ENCODE results near the gene ABL1. TPM values are rescaled to one million over a fixed set of nuclear protein-coding genes. Genes with fewer than 3 reads are reported as not detected.

Gene ABL1
- polyA plus RNA-seq, 12 donors, result 48.7 to 82.0 (median 62.9) TPM; not detected in 1

DNA sequence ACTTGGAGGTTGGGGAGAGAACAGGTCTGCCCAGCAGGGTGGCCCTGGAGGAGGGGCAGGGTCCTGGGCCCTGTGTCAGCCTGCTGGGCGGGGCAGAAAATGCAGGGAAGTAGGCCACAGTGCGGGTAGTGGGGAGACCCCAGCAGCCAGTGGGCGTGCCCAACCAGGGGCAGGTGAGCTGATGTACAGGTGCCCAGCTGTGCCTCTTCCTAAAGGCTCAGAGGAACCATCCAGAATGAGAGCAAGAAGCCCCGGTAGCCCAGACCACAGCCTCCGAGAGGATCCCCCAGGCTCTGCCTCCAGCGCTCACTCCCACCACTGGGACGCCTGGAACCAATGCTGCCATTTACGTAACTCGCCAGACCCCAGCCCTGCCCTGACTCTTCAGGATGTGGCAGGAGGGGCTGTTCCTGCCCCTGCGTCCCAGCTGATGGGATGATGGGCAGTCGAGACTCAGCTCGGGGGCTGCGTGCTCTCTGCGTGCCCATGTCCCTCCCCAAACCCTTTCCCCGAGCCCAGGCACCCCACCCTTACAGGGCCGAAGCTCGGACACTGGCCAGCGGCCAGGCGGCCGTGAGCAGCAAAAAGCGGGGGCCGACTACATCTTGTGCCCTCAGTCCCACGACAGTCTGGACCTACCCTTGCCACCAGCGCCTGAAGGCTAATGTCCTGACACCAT is 79.5 kb downstream of the ABL1 start:
- no peak for DNase-seq

DNA sequence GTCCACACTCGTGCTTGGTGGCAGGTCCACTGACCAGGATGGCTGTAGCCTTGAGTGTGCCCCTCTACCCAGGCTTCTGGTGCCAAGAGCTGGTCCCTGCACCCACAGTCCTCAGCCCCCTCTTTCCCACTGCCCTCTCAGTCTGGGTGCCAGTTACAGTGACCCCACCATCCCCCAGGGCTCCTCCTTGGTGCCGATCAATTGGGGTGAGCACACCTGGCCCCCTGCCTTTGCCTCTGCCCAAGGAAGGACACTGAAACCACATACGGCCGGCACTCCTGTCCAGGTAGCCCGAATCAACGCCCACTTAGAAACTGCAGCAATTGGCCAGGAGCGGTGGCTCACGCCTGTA is 80.0 kb downstream of the ABL1 start:
- no peak for DNase-seq

GRCh38 chr9:130917168-130917960 is 82.3 kb downstream of the ABL1 start:
- DNase-seq, result no peak

DNA sequence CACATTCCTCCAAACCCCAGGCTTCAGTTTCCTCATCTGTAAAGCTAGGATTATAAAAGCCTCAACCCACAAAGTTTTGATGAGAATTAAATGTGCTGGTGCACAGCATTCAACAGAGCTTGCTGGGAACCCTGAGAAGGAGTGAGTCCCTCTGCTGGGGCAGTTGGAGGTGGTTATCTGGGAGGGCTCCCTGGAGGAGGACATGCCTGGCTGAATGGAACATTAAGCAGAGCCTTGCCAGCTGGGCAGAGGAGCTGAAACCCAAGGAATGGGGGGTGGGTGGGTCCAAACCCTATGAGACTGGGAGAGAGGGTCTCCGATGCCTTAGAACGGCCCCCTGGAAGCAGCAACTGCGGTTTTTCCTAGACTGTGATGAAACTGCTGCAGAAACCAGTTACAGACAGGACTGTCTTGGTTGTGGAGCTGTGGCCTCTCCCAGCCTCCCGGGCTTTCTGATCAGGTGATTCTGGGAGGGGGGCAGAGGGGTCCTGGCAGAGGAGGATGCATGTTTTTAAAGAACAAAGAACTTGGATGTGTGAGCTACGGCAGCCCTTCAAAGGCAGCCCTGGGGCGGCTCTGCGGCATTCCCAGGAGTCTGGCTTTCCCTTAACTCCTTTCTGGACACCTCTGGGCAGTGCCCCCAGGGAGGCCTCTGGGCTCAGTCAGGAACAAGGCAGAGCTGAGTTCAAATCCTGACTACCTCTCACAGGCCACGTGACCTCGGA is 83.2 kb downstream of the ABL1 start:
- no peak for DNase-seq

GRCh38 chr9:130918826-130919558 is 83.9 kb downstream of the ABL1 start:
- no peak for DNase-seq

DNA sequence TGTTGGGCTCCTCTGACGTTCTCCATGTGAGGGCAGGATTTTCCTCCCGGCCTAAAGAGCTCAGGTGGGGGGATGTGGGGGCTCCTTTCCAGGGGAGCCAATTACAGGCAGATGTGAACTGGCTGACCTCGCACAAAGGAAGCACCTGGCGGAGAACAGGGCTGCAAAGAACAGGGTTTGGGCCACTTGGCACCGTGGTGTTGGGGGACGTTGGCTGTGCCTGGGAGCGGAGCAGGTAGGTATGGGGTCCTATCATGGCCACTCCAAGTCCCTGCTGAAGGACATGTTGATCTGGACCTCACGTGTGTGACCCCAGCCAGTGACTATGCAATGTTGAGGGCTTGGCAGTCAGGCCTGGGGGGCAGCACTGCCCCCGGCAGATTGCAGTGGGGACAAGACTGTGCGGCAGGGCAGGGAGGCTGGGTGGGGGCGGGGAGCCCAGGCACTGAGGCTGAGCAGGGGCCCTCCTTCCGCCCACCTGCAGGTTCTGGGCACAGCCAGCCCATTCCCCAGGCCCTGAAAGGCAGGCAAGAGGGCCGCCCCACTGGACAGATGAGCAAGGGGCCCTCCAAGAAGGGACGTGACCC is 84.6 kb downstream of the ABL1 start:
- DNase-seq, result no peak

GRCh38 chr9:130920233-130920632 is 85.2 kb downstream of the ABL1 start:
- DNase-seq, result no peak

GRCh38 chr9:130920762-130921299 is 85.8 kb downstream of the ABL1 start:
- DNase-seq, result no peak

DNA sequence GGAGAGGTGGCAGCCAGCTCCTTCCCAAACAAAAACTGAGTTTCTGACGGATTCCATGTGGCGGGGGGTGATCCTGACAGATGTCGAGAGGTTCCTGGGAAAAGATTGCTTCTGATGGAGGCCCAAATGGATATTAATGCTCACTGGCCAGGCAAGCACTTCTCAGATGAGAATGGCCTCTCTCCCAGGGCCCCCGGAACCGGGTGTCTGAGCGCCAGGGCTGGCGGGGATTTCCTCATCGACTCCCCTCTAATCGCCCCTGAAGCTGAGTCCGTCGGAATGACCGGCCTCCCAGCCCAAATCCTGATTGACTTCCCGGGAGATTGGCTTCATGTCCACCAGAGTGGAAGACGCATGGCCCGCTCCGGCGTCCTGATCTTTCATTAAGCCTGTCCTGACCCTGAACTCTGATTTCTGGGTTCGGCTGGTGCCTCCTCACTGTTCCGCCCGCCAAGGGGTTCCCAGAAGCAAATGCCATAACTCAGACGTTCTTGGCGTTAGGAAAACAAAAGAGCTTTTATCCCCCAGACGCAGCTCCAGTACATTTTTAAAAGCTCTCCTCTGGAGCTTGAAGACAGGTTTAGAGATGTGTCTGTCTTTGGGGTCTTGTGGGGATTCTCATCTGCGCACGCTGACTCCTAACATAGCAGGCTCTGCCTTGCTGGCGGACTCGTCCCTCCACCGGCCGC is 86.4 kb downstream of the ABL1 start:
- no peak for DNase-seq

- no peak for DNase-seq
Observed at GRCh38 chr9:130921989-130922892, 87.2 kb downstream of the ABL1 start.

DNA sequence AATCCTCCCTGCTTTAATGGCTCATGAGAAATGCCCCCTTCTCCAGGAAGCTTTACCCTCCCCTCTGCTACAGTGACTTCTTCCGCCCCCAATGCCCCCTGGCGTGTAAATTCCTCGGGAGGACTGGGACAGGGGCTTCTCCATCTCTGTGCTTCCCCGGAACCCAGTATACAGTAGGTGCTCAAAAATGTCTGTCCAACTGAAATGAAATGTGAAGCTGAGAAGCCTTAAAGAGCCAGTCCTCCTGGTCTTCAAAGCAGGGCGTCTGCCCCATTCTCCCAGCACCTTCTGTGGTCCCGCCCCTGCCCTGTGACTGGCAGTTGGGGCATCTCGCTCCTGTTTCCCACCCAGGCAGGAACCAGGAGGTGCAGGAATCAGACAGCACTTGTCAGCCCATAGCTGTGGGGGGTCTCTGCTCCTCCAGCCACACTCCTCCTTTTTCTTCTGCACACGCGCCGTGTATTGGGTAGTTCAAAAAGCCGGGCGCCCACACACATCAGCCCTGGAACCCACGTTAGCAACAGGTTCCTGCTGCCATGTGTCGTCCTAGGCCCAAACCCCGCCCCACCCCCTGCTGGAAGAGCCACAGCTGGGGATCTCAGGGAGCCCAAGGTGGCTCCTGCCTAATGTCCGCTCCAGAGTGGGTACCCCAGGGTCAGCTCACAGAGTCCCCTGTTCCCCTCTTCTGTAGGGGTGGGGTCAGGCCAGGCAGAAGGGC is 88.0 kb downstream of the ABL1 start:
- DNase-seq, result no peak

GRCh38 chr9:130923611-130924447 is 88.8 kb downstream of the ABL1 start:
- DNase-seq, result no peak

DNA sequence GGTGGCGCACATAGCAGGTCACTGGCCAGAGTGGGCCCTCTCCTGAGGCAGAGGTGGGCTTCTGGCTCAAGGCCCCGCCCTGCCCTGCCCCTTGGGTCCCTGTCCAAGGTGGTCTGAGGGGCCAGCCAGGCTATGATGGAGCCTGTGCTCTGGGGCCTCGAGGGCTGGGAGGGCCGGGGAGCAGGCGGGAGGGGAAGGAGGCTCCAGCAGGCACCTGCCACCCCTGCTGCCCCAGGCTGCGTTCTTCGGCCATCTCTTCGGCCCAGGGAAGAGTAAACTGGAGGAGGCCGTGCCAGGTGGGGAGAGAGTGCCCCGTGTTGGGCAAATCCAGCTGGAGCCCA is 89.4 kb downstream of the ABL1 start:
- no peak for DNase-seq

- no peak for DNase-seq
Observed at GRCh38 chr9:130925050-130925678, 90.1 kb downstream of the ABL1 start.

DNA sequence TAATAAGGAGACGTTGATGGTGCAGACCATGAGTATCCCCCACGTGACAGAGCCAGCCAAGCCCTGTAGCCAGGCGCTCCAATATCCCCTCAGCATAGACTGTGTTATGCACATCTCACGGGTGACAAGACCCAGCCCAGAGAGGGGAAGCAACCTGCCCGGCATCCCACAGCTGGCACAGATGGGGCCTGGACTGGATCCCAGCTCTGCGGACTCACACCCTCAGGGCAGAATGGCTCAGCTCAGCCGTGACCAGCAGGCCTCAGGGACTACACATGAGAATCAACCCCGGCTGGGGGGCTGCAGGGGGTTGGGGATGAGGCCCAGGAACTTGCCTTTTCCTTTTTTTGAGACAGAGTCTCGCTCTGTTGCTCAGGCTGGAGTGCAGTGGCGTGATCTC is 92.3 kb downstream of the ABL1 start:
- no peak for DNase-seq

DNA sequence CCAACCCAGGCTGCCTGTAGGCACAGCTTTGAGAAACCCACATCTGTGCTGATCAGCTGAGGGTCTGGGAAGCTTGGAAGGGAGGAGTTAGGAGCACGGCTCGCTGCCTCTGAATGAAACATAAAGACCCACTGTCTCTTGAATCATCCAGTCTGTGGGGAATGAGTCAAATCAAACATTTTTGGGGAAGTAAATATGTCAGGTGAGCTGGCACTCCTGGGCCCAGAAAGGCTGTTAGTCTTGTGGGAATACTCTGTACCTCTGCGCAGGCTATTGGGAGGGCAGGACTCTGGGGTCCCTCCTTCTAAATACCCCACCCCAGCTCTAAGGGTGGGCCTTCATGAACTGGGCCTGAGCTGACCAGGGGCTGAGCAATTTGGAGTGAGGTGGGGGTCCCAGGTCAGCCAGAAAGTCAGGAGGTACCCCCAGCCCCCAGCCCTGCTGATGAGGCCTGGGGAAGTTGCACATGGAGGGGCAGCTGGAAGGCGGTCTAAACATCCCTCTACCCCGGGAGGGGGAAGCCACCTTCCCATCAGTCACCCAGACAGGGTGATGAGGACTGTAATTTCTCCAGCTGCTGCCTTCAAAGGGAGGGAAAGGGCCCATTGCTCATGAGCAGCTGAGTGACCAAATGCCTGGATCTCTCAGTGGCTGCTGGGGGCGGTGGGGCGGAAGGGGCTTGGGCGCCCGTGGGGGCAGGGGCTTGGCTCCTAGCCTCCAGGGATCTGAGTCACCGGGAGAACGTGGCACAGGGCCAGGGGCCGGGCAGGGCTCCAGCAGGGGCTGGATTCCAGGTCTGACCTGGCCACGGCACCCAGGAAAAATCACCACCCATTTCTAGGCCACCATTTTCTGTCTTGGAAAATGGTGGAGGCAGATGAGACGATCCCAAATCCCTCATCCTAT is 93.2 kb downstream of the ABL1 start:
- DNase-seq, result no peak

All from muscle of arm (tissue), 12 donors.